K562 (cell line): ENCODE data around the gene VSIG2.

Experiments
- NCOA2 ChIP-seq, 2 experiments: fragments of 450-650 bp; IDR thresholded peaks; 2 replicates each; pipeline ENCODE4 v1.6.1; 2018; ENCODE audit warnings: mild to moderate bottlenecking in 2 of 2, moderate library complexity in 1 of 2; ENCODE audit not compliant: partially characterized antibody in 2 of 2
- PHF21A ChIP-seq: fragments of 450-650 bp; IDR thresholded peaks from 2 replicates; pipeline ENCODE4 v1.6.1; 2017; ENCODE audit warnings: low read depth, borderline replicate concordance
- RAD21 ChIP-seq, 2 experiments: fragments of 250-450 bp in 1 of 2; fragments of 450-650 bp in 1 of 2; sonication (Bioruptor Pico) in 1 of 2; formaldehyde crosslinking in 1 of 2; IDR thresholded peaks in 1 of 2; conservative IDR thresholded peaks in 1 of 2; 2 replicates each; pipeline versions ENCODE4 v1.4.0 to v1.8.0; 2020 to 2022; ENCODE audit warnings: mild to moderate bottlenecking in 2 of 2, moderate library complexity in 1 of 2
- ZNF696 ChIP-seq: fragments of 250-450 bp; sonication (Bioruptor Pico); conservative IDR thresholded peaks from 2 replicates; pipeline ENCODE4 v1.4.0; 2020; ENCODE audit warnings: mild to moderate bottlenecking, moderate library complexity
- TF ChIP-seq, protein P1 (sequence below), 3 experiments: IDR thresholded peaks in 2 of 3; conservative IDR thresholded peaks in 1 of 3; 2 replicates each; pipeline ENCODE4 v1.5.1; 2011 to 2012; ENCODE audit warnings: low read length in 3 of 3, mild to moderate bottlenecking in 3 of 3, control low read depth in 2 of 3, improper control_type of control experiment in 1 of 3, inconsistent platforms in 1 of 3, low read depth in 1 of 3, mixed read lengths in 1 of 3, moderate library complexity in 1 of 3; ENCODE audit not compliant: insufficient read depth in 2 of 3

DNA sequence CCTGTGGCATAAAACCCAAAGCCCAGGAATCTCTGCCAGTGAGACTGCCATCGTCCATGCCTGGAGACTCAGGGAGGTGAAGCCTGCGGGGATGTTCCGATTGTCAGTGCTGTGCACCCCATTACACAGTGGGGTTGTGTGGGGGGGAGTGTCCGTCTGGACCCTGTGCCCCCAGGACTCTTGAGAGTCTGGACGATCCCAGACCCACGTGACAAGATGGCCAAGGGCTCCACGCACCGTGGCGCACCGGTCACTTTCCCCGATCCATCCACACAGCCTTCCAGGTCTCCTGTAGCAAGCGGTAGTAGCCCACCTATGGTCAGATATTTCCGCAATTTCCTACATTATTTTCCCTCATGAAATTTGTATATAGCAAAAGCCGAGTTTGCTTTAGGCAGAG, 33.3 kb downstream of the VSIG2 start:
- TF ChIP-seq ZNF696 (CRISPR knock-in tag) (no peak), PHF21A (no peak), RAD21 (CRISPR knock-in tag; conservative IDR thresholded peaks at IDR 0.05 in 1 of 2, IDR thresholded peaks at IDR 0.05 in 1 of 2) (no peak), NCOA2 (IDR thresholded peaks at IDR 0.05; ENCODE audit: partially characterized antibody in 2 of 2) (no peak)
- TF ChIP-seq, protein P1, sequence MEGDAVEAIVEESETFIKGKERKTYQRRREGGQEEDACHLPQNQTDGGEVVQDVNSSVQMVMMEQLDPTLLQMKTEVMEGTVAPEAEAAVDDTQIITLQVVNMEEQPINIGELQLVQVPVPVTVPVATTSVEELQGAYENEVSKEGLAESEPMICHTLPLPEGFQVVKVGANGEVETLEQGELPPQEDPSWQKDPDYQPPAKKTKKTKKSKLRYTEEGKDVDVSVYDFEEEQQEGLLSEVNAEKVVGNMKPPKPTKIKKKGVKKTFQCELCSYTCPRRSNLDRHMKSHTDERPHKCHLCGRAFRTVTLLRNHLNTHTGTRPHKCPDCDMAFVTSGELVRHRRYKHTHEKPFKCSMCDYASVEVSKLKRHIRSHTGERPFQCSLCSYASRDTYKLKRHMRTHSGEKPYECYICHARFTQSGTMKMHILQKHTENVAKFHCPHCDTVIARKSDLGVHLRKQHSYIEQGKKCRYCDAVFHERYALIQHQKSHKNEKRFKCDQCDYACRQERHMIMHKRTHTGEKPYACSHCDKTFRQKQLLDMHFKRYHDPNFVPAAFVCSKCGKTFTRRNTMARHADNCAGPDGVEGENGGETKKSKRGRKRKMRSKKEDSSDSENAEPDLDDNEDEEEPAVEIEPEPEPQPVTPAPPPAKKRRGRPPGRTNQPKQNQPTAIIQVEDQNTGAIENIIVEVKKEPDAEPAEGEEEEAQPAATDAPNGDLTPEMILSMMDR (IDR thresholded peaks at IDR 0.05 in 2 of 3, conservative IDR thresholded peaks at IDR 0.05 in 1 of 3; ENCODE audit: insufficient read depth in 2 of 3, low read depth in 1 of 3, low read length in 3 of 3) = no peak
